Muscle of arm (tissue), 12 donors: ENCODE data around the gene YWHAG. TPM values are rescaled to one million over a fixed set of nuclear protein-coding genes. Genes with fewer than 3 reads are reported as not detected.
"Not testable (repeated sequence)": the region's sequence is repeated elsewhere in the genome, so short reads cannot be mapped to it uniquely, and the experiment has no call there.

Source experiments
- DNase-seq: peaks from one replicate; pipeline ENCODE4 v3.0.0-alpha.2; 2013
- polyA plus RNA-seq, 12 donors: library from polyadenylated mRNA; unstranded; fragments of 120-200 nt; gene quantifications; one replicate each; pipeline ENCODE4 v1.2.1, GENCODE V29; 2013; ENCODE audit not compliant: insufficient read length in 12 of 12

YWHAG gene
- polyA plus RNA-seq, 12 donors: 102 to 201 (median 181) TPM

GRCh38 chr7:76386691-76387260 lies 28.0 kb upstream of the YWHAG start:
- no peak for DNase-seq

DNA sequence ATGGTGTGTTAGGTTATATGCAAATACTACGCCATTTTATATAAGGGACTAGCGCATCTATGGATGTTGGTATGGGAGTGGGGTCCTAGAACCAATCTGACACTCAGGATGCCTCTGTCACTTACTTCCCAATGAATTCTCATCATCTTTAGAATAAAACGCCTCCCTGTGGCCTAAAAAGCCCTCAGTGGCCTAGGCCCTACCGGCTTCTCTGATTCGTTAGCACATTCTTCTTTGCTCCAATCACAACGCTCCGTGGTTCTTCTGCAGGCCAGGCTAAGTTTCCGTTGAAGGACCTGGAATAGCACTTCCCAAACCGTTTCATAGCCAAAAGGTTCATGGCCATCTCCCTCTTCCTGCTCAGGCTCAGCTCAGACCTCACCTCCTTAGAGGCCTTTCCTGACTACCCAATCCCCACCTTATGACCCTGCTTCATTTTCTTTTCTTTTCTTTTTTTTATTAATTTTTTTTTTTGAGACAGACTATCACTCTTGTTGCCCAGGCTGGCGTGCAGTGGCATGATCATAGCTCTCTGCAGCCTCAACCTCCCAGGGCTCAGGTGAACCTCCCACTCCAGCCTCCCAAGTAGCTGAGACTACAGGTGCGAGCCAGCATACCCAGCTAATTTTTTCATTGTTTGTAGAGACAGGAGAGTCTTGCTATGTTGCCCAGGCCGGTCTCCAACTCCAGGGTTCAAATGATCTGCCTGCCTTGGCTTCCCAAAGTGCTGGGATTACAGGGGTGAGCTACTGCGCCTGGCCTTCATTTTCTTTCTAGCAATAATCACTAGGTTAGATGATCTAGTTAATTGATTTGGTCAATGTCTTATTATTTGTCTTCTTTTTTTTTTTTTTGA lies 24.5 kb upstream of the YWHAG start:
- DNase-seq: no peak

GRCh38 chr7:76381814-76382213 lies 23.0 kb upstream of the YWHAG start:
- no peak for DNase-seq

DNA sequence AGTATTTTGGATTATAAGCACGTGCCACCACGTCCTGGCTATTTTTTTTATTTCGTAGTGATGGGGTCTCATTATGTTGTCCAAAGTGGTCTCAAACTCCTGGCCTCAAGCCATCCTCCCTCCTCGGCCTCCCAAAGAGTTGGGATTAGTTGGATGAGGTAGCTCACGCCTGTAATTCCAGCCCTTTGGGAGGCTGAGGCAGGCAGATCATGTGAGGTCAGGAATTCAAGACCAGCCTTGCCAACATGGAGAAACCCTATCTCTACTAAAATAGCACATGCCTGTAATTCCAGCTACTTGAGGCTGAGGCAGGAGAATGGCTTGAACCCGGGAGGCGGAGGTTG lies 21.8 kb upstream of the YWHAG start:
- DNase-seq: no peak

DNA sequence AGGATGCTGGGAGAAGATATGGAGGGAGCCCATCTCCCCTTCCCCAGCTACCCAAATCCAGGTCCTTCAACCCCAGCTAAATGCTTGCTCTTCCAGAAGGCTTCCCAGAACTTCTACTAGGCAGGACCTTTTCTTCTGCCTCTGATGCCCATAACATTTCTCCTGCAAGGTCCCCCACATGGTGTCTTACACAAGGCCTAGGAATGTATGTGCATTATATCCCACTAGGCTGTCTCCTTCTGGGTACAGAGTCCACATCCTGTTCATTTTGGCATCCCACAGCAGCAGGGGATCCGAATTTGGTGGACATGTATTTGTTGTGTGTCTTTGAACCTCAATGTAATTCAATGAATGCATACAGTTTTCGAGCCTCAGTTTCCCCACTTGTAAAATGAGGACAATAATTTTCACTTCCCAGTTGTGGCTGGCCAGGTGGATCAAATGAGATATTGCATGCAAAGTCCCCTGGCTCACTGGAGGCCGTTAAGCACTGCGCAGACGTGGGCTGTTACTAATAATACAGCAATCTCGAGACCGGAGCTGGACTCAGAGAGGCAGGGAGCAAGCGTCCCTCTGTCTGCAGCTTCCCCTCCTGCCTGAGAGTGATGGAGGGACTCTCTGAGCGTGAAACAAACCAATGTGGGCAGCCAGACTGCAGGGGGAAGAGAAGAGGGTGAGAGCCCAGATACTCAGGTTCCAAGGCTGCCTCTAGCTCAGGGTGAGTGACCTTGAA lies 18.6 kb upstream of the YWHAG start:
- DNase-seq: no peak

DNA sequence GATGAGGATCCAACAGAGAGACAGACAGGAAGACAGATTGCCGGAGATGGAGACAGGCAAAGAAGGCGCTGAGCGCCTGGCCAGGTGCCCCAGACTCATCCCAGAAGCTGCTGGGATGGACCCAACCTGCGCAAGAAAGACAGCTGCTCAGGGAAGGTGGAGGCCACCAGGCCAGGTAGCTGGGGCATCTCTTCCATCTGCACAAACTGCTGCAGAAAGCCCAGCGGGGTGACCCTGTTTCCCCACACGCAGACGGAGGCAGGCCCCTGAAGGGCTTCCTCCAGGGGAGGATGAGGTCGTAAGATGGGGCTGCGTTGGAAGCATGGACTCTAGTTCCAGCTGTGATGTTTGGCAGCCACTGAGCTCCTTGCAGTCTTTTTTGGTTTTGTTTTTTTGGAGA lies 16.5 kb upstream of the YWHAG start:
- DNase-seq: no peak

GRCh38 chr7:76372984-76373833 lies 14.4 kb upstream of the YWHAG start:
- DNase-seq: no peak

GRCh38 chr7:76371396-76371795 lies 12.6 kb upstream of the YWHAG start:
- no peak for DNase-seq

- no peak for DNase-seq
Measured at GRCh38 chr7:76369018-76369417, 10.2 kb upstream of the YWHAG start.

DNA sequence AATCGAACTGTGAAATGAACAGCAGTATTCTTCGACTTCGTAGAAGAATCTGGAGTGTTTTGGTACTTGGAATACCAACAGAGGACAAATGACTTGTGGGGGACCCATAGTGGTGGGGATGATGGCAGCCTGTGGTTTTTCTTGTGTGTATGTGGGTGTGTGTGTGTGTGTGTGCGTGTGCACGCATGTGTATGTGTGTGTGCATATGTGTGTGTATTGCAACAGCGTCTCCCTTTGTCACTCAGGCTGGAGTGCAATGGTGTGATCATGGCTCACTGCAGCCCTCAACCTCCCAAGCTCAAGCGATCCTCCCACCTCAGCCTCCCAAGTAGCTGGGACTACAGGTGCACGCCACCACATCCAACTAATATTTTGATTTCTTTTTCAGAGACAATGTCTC lies 9.4 kb upstream of the YWHAG start:
- no peak for DNase-seq

- DNase-seq: no peak
Measured at GRCh38 chr7:76364198-76364584, 5.4 kb upstream of the YWHAG start.

DNA sequence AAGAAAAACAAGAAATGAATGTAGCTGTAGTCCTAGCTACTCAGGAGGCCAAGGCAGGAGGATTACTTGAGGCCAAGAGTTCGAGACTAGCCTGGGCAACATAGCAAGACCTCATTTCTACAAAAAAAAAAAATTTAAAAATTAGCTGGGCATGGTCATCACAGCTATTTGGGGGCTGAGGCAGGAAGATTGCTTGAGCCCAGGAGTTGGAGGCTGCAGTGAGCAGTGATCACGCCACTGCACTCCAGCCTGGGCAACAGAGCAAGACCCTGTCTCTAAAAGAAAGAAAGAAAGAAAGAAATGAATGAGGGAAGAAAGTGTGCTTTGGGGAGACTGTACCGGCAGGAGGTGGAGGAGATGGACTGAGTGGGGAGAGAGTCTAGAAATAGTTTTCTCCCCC lies 5.0 kb upstream of the YWHAG start:
- DNase-seq: not testable (repeated sequence)

- DNase-seq: no peak
Measured at GRCh38 chr7:76359978-76360638, 1.3 kb upstream of the YWHAG start.

DNA sequence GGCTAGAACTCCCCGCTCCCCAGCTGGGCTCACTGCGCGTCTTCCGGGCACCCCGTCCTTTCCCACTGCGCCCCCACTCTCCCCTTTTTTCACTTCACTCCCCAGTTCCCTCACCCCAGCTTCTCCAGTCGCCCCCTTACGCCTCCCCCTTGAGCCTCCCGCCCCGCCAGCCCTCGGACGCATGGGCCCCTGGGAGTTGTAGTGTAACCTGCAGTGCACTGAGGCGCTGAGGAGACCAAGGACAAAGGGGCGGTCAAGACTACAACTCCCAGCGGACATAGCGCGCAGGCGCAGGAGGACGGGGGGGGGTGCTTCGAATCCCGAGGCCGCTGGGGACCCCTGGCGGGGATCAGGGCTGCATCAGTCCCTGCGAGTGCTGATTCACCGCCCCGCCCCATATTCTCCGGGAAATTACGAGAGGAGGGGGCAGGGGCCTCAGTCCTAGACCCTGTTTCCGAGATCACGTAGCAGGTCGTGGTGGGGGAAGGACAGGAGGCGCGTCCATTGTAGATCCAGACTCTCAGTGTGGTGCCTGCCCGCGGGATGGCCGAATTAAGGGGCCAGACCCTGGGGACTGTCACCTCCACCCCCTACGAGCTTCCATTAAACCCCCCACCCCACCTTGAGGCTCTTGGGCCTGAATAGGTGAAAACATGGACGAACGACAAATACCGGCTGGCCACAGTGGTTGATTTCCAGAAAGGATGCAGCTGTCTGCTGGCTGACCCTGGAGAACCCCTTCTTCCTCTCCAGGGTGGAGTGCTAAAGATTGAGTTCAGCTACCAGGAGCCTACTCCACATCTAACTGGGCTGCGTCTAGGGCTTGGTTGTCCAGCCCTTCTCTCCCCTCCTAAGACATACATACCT lies 553 bp upstream of the YWHAG start:
- DNase-seq: peak; percentile 98

DNA sequence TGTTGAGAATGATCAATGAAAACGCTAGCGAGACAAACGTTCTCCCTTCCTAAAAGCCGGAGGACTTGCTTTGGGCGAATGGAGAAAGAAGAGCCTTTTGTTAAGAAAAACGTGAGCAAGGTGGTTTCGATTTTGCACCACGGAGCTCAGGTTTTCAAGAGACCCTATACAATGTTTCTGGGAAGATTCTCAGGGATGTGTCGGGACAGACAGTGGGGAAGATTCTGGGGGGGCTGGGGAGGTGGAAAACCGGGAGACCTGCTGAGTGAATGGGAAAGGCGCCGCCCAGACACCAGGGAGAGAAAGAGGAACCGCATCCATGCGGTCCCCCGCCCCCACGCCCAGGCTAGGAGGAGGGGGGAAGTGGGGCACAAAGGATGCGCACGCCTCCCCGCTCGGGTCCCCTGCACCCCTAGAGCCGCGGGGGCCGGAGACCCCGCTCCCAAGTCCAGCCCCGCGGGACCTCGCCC lies 745 bp downstream of the YWHAG start:
- peak; percentile 64 for DNase-seq

GRCh38 chr7:76357475-76358010 lies 1.2 kb downstream of the YWHAG start:
- no peak for DNase-seq

DNA sequence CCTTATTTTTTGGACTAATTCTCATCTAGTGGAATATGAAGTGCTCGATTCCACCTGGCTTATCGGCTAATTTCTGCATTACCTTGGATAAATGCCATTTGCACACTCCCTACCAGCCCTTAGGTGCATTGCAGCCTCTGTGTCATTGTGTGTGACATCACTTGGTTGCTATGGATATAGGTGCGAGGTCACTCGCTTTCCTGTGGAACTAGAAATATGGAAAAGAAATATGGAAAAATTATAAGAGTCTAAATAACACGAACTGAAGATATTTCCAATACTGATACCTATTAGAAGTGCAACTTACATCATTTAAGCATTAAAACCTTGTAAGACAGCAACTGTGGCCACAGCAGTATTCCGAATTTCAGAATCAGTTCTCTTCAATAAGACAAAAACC lies 2.0 kb downstream of the YWHAG start:
- no peak for DNase-seq

- no peak for DNase-seq
Measured at GRCh38 chr7:76356115-76356514, 2.7 kb downstream of the YWHAG start.

DNA sequence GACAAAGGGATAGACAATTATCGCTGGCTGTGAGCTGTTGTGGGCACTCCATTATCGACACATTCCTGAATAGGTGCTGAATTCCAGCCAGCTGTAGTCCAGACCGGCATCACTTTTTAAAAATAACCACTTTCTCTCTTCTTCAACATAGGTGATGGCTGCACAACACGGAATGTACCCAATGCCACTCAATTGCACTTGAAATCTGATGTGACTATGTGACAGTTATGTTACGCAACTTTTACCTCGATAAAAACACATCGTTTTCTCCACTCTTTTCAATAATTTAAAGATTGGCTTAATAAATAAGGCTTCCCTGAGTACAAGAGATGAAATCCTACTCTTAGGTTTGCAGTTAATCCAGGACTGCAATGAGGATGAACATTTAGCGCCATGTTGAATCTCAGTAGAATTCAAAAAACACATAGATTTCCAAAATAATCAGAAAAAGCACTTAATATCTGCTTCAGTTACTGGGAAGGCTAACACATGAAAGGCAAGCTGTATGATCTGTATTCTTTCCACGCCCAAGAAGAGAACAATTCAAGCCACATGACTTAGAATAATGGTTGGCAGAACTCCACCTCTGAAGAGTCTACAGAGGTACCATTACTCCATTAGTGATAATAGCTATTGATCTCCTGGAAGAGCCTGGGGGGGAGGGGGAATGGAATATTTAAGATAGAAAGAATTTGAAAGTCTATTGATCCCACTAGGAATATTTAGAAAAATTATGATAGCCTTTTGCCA lies 3.6 kb downstream of the YWHAG start:
- DNase-seq: no peak
